Small intestine (tissue), 7 donors: ENCODE data around the gene TSHZ2. TPM values are rescaled to one million over a fixed set of nuclear protein-coding genes. Genes with fewer than 3 reads are reported as not detected.

Source experiments
- DNase-seq, 2 donors: peaks; one replicate each; pipeline versions ENCODE4 v3.0.0 to v3.0.0-alpha.2; 2013
- FAIRE-seq: peaks from 2 replicates; lab custom pipeline; 2012; peaks lifted over from hg19 to GRCh38; lab: Jason Lieb, UNC
- H3K27ac ChIP-seq, 3 donors: one replicate each; pipeline ENCODE4 v1.5.1; 2013; ENCODE audit warnings: low read length in 2 of 3, mild to moderate bottlenecking in 2 of 3, control low read depth in 1 of 3, inconsistent platforms in 1 of 3, low read depth in 1 of 3, moderate library complexity in 1 of 3
- H3K27me3 ChIP-seq, 3 donors: one replicate each; pipeline ENCODE4 v1.6.1; 2013; ENCODE audit warnings: low read length in 3 of 3, inconsistent platforms in 1 of 3; ENCODE audit not compliant: control insufficient read depth in 3 of 3, insufficient read depth in 3 of 3
- H3K36me3 ChIP-seq, 3 donors: one replicate each; pipeline ENCODE4 v1.6.1; 2013; ENCODE audit warnings: low read length in 3 of 3, inconsistent platforms in 1 of 3, low read depth in 1 of 3, mild to moderate bottlenecking in 1 of 3, moderate library complexity in 1 of 3; ENCODE audit not compliant: control insufficient read depth in 3 of 3, insufficient read depth in 2 of 3
- H3K4me1 ChIP-seq, 3 donors: one replicate each; pipeline ENCODE4 v1.6.1; 2013; ENCODE audit warnings: low read length in 2 of 3, inconsistent platforms in 1 of 3, low read depth in 1 of 3, mild to moderate bottlenecking in 1 of 3, moderate library complexity in 1 of 3; ENCODE audit not compliant: control insufficient read depth in 3 of 3, insufficient read depth in 2 of 3
- H3K4me3 ChIP-seq, 3 donors: one replicate each; pipeline ENCODE4 v1.5.1; 2013; ENCODE audit warnings: low read length in 3 of 3, control low read depth in 1 of 3, inconsistent platforms in 1 of 3, low read depth in 1 of 3, mild to moderate bottlenecking in 1 of 3, moderate library complexity in 1 of 3
- H3K9me3 ChIP-seq, 2 donors: one replicate each; pipeline ENCODE4 v1.6.1; 2013; ENCODE audit warnings: low read depth in 1 of 2, low read length in 1 of 2; ENCODE audit not compliant: control insufficient read depth in 2 of 2, insufficient read depth in 1 of 2
- WGBS, 3 donors: extraction: QIAGEN DNeasy Blood & Tissue Kit; methylation state at CpG; one replicate each; pipeline ENCODE4 v1.1.7; 2013; 5-methylcytosine and 5-hydroxymethylcytosine counted together
- polyA plus RNA-seq, 4 donors: library from polyadenylated mRNA; stranded (reverse) in 3 of 4; unstranded in 1 of 4; fragments of 200-250 nt in 3 of 4; fragments of 120-200 nt in 1 of 4; gene quantifications; one replicate each; pipeline versions ENCODE4 v1.2.1 to v1.2.3, GENCODE V29; 2013
- donor health status: healthy with polysubstance abuse.
- donor health status: control.
- donor health status: control.
- donor health status: Bipolar disorder and iron deficiency.
- donor health status: healthy.

The TSHZ2 gene
- polyA plus RNA-seq, 4 donors: 0.67 to 4.4 (median 2.1) TPM

GRCh38 chr20:53030061-53030460, 57.9 kb downstream of the TSHZ2 start:
- Histone ChIP-seq H3K27ac (no peak overlapping the region), H3K4me3 (no peak overlapping the region), H3K36me3 (no peaks in the 10 kb centered on the region), H3K4me1 (no peaks in the 10 kb centered on the region), H3K27me3 (no peaks in the 10 kb centered on the region), H3K9me3 (no peaks in the 10 kb centered on the region)
- DNase-seq (no peak), FAIRE-seq (no peak)
- WGBS, 3 donors: 72 to 82% (median 76%) methylated on average over 3 of the region's 3 CpGs

GRCh38 chr20:53032046-53032445, 59.9 kb downstream of the TSHZ2 start:
- Histone ChIP-seq H3K4me1 (no peaks in the 10 kb centered on the region), H3K27ac (no peak overlapping the region), H3K27me3 (no peaks in the 10 kb centered on the region), H3K9me3 (no peaks in the 10 kb centered on the region), H3K36me3 (no peaks in the 10 kb centered on the region), H3K4me3 (no peak overlapping the region)
- 77 to 87% (median 86%) methylated on average over 11 of the region's 11 CpGs for WGBS, 3 donors
- DNase-seq (no peak), FAIRE-seq (no peak)

- no peak for DNase-seq
- no peak for FAIRE-seq
- H3K27me3 ChIP-seq: no peaks in the 10 kb centered on the region
- 76 to 86% (median 85%) methylated on average over 5 of the region's 5 CpGs for WGBS, 3 donors
- no peaks in the 10 kb centered on the region for H3K9me3 ChIP-seq
- no peak overlapping the region for H3K4me3 ChIP-seq
- no peaks in the 10 kb centered on the region for H3K36me3 ChIP-seq
- no peaks in the 10 kb centered on the region for H3K4me1 ChIP-seq
- no peak overlapping the region for H3K27ac ChIP-seq
Measured at GRCh38 chr20:53032478-53032932, 60.3 kb downstream of the TSHZ2 start.

- Histone ChIP-seq H3K36me3 (no peaks in the 10 kb centered on the region), H3K4me3 (no peak overlapping the region), H3K4me1 (no peaks in the 10 kb centered on the region), H3K27me3 (no peaks in the 10 kb centered on the region), H3K9me3 (no peaks in the 10 kb centered on the region), H3K27ac (no peak overlapping the region)
- DNase-seq: no peak
- FAIRE-seq: no peak
- 80 to 84% (median 83%) methylated on average over 6 of the region's 6 CpGs for WGBS, 3 donors
Measured at GRCh38 chr20:53033176-53033575, 61.0 kb downstream of the TSHZ2 start.

- no peaks in the 10 kb centered on the region for H3K9me3 ChIP-seq
- 32 to 38% (median 36%) methylated on average over 3 of the region's 3 CpGs for WGBS, 3 donors
Measured at GRCh38 chr20:53034899-53035298, 62.7 kb downstream of the TSHZ2 start.

GRCh38 chr20:53036992-53037391, 64.8 kb downstream of the TSHZ2 start:
- no peaks in the 10 kb centered on the region for H3K9me3 ChIP-seq
- DNase-seq (no peak), FAIRE-seq (no peak)
- no peak overlapping the region for H3K4me3 ChIP-seq
- H3K27me3 ChIP-seq: no peaks in the 10 kb centered on the region
- WGBS, 3 donors: 63 to 65% (median 64%) methylated on average over 8 of the region's 8 CpGs
- H3K27ac ChIP-seq: no peak overlapping the region
- H3K36me3 ChIP-seq: no peaks in the 10 kb centered on the region
- H3K4me1 ChIP-seq: no peaks in the 10 kb centered on the region

More at GRCh38 chr20:53034899-53035298, 62.7 kb downstream of the TSHZ2 start:
- FAIRE-seq: no peak
- H3K36me3 ChIP-seq: no peaks in the 10 kb centered on the region
- no peak for DNase-seq
- no peak overlapping the region for H3K4me3 ChIP-seq
- no peak overlapping the region for H3K27ac ChIP-seq
- H3K4me1 ChIP-seq: no peaks in the 10 kb centered on the region
- no peaks in the 10 kb centered on the region for H3K27me3 ChIP-seq

- DNase-seq (no peak), FAIRE-seq (no peak)
- Histone ChIP-seq H3K36me3 (no peaks in the 10 kb centered on the region), H3K4me3 (no peak overlapping the region), H3K27me3 (no peaks in the 10 kb centered on the region), H3K4me1 (no peaks in the 10 kb centered on the region), H3K27ac (no peak overlapping the region), H3K9me3 (no peaks in the 10 kb centered on the region)
- WGBS, 3 donors: 96% methylated on average over 10 of the region's 10 CpGs
Measured at GRCh38 chr20:53037621-53038020, 65.5 kb downstream of the TSHZ2 start.

- no peak for DNase-seq
- no peaks in the 10 kb centered on the region for H3K36me3 ChIP-seq
- no peaks in the 10 kb centered on the region for H3K9me3 ChIP-seq
- 91 to 96% (median 95%) methylated on average over 2 of the region's 2 CpGs for WGBS, 3 donors
- FAIRE-seq: no peak
- no peaks in the 10 kb centered on the region for H3K27me3 ChIP-seq
- H3K4me3 ChIP-seq: no peak overlapping the region
- H3K27ac ChIP-seq: no peak overlapping the region
- H3K4me1 ChIP-seq: no peaks in the 10 kb centered on the region
Measured at GRCh38 chr20:53038299-53038698, 66.1 kb downstream of the TSHZ2 start.
